Measurements from ENCODE around the gene ATP6V0D1.

The ATP6V0D1 gene

DNA sequence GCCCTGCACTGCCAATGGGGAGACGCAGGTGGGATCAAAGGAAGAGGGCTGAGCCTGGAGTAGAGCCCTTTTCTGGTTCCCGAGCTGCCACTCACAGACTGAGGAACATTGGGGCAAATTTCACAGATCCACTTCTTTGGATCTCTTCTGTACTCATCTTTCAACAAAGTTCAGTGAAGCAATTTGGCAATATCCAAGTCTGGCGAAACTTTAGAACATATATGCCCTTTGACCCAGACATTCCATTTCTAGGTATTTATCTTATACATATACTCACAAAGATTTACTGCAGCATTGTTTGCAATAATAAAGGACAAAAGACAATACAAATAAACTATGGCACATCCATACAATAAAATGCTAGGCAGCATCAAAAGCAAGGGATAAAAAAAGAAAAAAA, 69.6 kb downstream of the ATP6V0D1 start:
- H3K4me3 ChIP-seq (ENCODE audit: low read length) = no peak overlapping the region
- DNase-seq (ENCODE audit: low read depth) = no peak
- TF ChIP-seq, protein P1, sequence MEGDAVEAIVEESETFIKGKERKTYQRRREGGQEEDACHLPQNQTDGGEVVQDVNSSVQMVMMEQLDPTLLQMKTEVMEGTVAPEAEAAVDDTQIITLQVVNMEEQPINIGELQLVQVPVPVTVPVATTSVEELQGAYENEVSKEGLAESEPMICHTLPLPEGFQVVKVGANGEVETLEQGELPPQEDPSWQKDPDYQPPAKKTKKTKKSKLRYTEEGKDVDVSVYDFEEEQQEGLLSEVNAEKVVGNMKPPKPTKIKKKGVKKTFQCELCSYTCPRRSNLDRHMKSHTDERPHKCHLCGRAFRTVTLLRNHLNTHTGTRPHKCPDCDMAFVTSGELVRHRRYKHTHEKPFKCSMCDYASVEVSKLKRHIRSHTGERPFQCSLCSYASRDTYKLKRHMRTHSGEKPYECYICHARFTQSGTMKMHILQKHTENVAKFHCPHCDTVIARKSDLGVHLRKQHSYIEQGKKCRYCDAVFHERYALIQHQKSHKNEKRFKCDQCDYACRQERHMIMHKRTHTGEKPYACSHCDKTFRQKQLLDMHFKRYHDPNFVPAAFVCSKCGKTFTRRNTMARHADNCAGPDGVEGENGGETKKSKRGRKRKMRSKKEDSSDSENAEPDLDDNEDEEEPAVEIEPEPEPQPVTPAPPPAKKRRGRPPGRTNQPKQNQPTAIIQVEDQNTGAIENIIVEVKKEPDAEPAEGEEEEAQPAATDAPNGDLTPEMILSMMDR (conservative IDR thresholded peaks at IDR 0.05; ENCODE audit: low read depth, low read length) = no peak

DNA sequence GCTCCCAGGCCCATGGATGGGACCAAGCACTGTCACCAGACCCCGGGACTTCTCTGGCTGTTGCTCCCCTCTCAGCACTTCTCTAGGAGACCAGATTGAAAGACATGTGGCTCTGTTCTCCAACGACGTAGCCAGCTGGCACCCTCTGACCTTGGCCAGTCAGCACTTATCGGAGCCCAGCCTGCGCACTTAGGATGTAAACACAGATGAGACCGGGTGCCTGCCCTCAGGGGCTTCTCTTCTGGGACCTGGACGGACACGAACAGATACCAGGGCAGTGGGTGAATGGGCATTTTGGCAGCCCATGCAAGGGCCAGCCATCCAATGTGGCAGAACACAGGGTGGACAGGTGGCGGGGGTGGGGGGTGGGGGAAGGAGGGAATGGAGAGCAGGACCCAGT, 71.3 kb downstream of the ATP6V0D1 start:
- H3K4me3 ChIP-seq (ENCODE audit: low read length) = no peak overlapping the region

DNA sequence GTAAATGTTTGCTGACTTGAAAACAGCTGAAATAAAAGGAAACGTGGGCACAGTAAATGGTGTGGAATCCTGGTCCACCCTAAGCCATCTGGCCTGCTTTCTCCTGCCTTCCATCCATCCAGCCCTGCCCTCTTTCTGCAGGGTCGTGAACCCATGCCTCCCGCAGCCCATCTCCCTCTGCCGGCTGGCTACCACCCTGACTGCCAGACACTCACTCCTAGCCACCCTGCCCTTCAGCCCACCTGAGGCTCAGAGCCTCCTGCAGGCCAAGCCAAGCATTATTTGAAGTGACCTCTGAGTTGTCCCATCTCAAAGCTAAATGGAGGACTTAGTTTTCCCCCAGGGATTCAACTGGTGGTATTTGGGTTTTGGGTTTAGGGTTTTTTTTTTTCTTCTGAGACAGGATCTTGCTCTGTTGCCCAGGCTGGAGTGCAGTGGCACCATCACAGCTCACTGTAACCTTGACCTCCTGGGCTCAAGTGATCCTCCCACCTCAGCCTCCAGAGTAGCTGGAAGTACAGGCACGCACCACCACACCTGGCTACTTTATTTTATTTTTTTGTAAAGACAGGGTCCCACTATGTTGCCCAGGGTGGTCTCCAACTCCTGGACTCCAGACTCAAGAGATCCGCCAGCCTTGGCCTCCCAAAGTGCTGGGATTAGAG, 73.0 kb downstream of the ATP6V0D1 start:
- TF ChIP-seq, protein P1 (conservative IDR thresholded peaks at IDR 0.05; ENCODE audit: low read depth, low read length) = no peak
- no peak overlapping the region for H3K4me3 ChIP-seq (ENCODE audit: low read length)
- no peak for DNase-seq (ENCODE audit: low read depth)

More for the DNA sequence above, 71.3 kb downstream of the ATP6V0D1 start:
- TF ChIP-seq, protein P1 (conservative IDR thresholded peaks at IDR 0.05; ENCODE audit: low read depth, low read length) = no peak
- no peak for DNase-seq (ENCODE audit: low read depth)

DNA sequence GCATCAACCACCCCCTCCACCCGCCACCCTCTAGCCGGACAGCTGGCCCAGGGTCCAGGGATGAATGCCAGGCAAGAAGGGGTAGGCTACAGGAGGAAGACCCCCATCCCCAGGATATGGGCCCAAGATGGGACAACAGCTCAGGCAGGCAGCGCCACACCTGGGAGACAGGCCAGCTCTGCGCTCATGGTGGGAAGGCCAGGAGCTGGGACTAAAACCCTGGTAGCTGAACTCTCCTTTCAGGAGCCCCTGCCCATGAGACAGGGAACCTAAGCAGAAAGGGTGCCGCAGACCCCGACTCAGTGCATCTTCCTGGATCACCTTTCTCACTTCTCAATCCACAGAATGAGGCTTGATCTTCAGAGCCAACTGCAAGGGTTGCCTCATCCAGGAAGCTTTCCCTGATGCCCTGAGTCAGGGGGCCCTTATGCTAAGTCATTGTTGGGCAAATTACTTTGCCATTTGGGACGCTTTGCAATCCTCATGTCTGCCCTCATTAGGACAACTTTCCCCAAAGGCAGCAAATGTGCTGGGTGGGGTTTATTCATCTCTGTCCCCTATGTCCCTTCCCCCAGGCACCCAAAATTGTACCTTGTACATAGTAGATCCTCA, 73.7 kb downstream of the ATP6V0D1 start:
- TF ChIP-seq, protein P1 (conservative IDR thresholded peaks at IDR 0.05; ENCODE audit: low read depth, low read length) = no peak
- no peak overlapping the region for H3K4me3 ChIP-seq (ENCODE audit: low read length)
- no peak for DNase-seq (ENCODE audit: low read depth)

DNA sequence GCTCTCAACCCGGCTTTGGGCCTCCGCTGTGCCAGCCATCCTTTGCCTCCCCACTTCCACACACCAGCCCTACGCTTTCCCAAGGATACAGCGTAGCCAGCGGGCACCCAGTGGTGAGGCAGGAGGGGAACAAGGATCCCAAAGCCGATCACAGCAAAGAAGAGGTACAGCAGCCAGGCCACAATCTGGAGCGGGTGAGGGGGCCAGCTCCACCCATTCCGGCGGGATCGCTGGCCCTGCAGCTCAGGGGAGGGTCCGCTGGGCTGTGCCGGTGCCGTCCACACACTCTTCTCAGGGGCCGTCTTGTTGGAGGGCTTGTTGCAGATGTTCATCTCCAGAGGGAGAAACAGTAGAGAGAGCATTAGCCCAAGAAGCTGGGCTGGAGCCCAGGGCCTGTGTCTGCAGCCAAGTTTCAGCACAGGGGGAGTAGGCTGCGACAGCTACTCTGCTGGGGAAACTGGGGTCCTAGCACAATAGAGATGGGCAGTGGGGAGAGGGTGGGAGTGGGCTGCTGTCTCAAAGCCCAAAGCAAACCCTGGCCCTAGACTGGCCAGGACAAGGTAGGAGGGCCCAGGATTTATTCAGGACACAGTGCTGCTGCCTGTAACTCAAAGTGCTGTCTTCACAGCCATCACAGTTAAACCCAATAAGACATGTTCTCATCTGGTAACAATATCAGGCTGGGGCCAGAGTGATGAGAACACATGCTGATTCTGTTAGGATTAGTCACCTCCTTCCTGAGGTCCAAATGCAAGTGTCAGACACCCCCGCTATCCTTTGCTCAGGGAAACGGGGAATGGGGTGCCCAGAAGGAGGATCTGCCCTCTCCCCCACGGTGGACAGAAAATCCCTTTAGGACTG, 74.6 kb downstream of the ATP6V0D1 start:
- no peak overlapping the region for H3K4me3 ChIP-seq (ENCODE audit: low read length)
- TF ChIP-seq, protein P1 (conservative IDR thresholded peaks at IDR 0.05; ENCODE audit: low read depth, low read length) = no peak
- DNase-seq (ENCODE audit: low read depth) = no peak

DNA sequence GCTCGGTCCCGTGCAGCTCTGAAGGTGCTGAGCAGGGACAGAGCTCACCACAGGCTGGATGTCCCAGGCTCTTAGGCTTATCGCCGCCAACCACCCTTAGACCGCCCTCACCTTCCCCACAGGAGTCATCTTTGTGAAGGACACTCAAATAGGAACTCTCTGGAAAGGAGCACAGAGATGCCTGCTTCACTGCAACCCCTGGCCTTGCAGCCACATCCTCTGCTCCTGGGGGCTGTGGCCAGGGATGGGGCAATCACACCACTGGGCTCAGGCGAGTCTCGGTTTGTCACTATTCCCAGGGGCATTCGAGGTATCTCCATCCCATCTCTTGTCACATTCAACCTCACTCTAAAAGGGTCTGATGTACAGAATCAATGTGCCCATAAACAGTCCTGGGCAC, 75.6 kb downstream of the ATP6V0D1 start:
- TF ChIP-seq, protein P1 (conservative IDR thresholded peaks at IDR 0.05; ENCODE audit: low read depth, low read length) = no peak
- no peak for DNase-seq (ENCODE audit: low read depth)
- no peak overlapping the region for H3K4me3 ChIP-seq (ENCODE audit: low read length)

All from retinal pigment epithelial cell (primary cell).